ENCODE data around the gene UROC1.

DNA sequence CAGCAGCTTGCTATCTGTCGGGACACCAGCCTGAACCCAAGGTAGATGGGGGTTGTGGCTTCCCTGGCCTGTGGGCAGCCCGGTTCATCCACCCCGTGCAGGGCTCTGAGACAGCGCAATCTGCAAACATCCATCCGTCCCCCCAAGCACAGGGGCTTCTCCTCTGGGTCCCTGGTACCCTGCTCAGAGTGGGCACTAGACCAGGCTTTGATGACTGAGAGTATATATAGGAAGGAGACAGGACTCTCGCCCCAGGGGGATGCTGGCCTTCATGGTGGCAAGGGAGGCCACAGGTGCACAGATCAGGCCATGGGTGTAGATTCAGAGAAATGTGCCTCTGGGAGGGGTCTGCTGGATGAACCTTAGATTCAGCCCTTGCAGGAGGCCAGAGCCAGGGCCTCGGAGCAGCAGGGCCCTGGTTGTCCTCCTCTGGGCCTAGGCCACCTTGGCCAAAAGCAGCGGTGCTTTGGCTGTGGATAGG is 82.6 kb downstream of the UROC1 start:
- TF ChIP-seq, protein P1, sequence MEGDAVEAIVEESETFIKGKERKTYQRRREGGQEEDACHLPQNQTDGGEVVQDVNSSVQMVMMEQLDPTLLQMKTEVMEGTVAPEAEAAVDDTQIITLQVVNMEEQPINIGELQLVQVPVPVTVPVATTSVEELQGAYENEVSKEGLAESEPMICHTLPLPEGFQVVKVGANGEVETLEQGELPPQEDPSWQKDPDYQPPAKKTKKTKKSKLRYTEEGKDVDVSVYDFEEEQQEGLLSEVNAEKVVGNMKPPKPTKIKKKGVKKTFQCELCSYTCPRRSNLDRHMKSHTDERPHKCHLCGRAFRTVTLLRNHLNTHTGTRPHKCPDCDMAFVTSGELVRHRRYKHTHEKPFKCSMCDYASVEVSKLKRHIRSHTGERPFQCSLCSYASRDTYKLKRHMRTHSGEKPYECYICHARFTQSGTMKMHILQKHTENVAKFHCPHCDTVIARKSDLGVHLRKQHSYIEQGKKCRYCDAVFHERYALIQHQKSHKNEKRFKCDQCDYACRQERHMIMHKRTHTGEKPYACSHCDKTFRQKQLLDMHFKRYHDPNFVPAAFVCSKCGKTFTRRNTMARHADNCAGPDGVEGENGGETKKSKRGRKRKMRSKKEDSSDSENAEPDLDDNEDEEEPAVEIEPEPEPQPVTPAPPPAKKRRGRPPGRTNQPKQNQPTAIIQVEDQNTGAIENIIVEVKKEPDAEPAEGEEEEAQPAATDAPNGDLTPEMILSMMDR (conservative IDR thresholded peaks at IDR 0.05; ENCODE audit: low read length) = no peak
- TF ChIP-seq EZH2phosphoT487 (IDR thresholded peaks at IDR 0.05; ENCODE audit: borderline replicate concordance, low read depth, low read length) = no peak

All from OCI-LY7 (cell line).